Colon (tissue), 2 donors: Measurements from ENCODE around the gene SYNE3.
"Not testable (repeated sequence)": the region's sequence is repeated elsewhere in the genome, so short reads cannot be mapped to it uniquely, and the experiment has no call there.

Experiments used
- FAIRE-seq: peaks from 2 replicates; lab custom pipeline; 2012; peaks lifted over from hg19 to GRCh38; lab: Jason Lieb, UNC
- donor health status: control.
- donor health status: control.

The SYNE3 gene

GRCh38 chr14:95524706-95525512 lies 8.5 kb upstream of the SYNE3 start:
- no peak for FAIRE-seq

GRCh38 chr14:95523815-95524448 lies 7.5 kb upstream of the SYNE3 start:
- FAIRE-seq, result no peak

- FAIRE-seq, result no peak
Measured at GRCh38 chr14:95523051-95523814, 6.8 kb upstream of the SYNE3 start.

GRCh38 chr14:95522556-95522955 lies 6.1 kb upstream of the SYNE3 start:
- no peak for FAIRE-seq

- no peak for FAIRE-seq
Measured at GRCh38 chr14:95522116-95522515, 5.7 kb upstream of the SYNE3 start.

GRCh38 chr14:95521001-95521400 lies 4.6 kb upstream of the SYNE3 start:
- no peak for FAIRE-seq

GRCh38 chr14:95520346-95520745 lies 3.9 kb upstream of the SYNE3 start:
- FAIRE-seq, result no peak

- no peak for FAIRE-seq
Measured at GRCh38 chr14:95519699-95520098, 3.2 kb upstream of the SYNE3 start.

GRCh38 chr14:95518045-95518751 lies 1.7 kb upstream of the SYNE3 start:
- no peak for FAIRE-seq

GRCh38 chr14:95515596-95516552 lies 576 bp downstream of the SYNE3 start:
- FAIRE-seq, result no peak

GRCh38 chr14:95515080-95515489 lies 1.4 kb downstream of the SYNE3 start:
- FAIRE-seq, result no peak

GRCh38 chr14:95514131-95515079 lies 2.0 kb downstream of the SYNE3 start:
- FAIRE-seq, result no peak

- no peak for FAIRE-seq
Measured at GRCh38 chr14:95513291-95513690, 3.2 kb downstream of the SYNE3 start.

- no peak for FAIRE-seq
Measured at GRCh38 chr14:95511687-95512086, 4.8 kb downstream of the SYNE3 start.

GRCh38 chr14:95510804-95511203 lies 5.6 kb downstream of the SYNE3 start:
- no peak for FAIRE-seq

GRCh38 chr14:95510344-95510743 lies 6.1 kb downstream of the SYNE3 start:
- not testable (repeated sequence) for FAIRE-seq

GRCh38 chr14:95509495-95509894 lies 7.0 kb downstream of the SYNE3 start:
- no peak for FAIRE-seq

GRCh38 chr14:95508377-95508776 lies 8.1 kb downstream of the SYNE3 start:
- FAIRE-seq, result no peak

GRCh38 chr14:95507701-95508103 lies 8.7 kb downstream of the SYNE3 start:
- no peak for FAIRE-seq

- FAIRE-seq, result no peak
Measured at GRCh38 chr14:95507174-95507573, 9.3 kb downstream of the SYNE3 start.
